ENCODE measurements around the gene APOBEC3C.

Gene APOBEC3C

DNA sequence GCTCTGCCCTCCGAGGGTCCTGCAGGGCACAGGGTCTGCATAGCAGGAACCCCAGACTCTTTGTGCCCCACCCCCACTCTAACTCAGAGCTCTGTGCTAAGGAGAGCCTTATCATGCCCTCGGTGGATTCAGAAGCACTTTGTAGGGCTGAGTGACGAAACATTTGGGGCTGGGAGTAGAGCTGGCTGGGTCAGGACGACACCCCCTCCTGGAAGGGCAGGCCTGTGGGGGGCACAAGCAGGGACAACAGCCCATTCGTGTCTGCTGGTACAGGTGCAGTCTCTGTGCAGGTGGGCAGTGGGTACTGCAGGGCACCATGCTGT lies 47.7 kb upstream of the APOBEC3C start:
- ATAC-seq (ENCODE audit: low read depth) (no peak; the same call in 2 of the 3 replicates), DNase-seq (ENCODE audit: low spot score) (no peak)
- TF ChIP-seq, protein P1, sequence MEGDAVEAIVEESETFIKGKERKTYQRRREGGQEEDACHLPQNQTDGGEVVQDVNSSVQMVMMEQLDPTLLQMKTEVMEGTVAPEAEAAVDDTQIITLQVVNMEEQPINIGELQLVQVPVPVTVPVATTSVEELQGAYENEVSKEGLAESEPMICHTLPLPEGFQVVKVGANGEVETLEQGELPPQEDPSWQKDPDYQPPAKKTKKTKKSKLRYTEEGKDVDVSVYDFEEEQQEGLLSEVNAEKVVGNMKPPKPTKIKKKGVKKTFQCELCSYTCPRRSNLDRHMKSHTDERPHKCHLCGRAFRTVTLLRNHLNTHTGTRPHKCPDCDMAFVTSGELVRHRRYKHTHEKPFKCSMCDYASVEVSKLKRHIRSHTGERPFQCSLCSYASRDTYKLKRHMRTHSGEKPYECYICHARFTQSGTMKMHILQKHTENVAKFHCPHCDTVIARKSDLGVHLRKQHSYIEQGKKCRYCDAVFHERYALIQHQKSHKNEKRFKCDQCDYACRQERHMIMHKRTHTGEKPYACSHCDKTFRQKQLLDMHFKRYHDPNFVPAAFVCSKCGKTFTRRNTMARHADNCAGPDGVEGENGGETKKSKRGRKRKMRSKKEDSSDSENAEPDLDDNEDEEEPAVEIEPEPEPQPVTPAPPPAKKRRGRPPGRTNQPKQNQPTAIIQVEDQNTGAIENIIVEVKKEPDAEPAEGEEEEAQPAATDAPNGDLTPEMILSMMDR (IDR thresholded peaks at IDR 0.05; ENCODE audit: poor library complexity, severe bottlenecking), result no peak
- no peak overlapping the region for H3K27ac ChIP-seq (ENCODE audit: poor library complexity, severe bottlenecking)
- H3K27me3 ChIP-seq (ENCODE audit: insufficient read depth, poor library complexity, severe bottlenecking), result no peaks in the 10 kb centered on the region
- no peaks in the 10 kb centered on the region for H3K9me3 ChIP-seq (ENCODE audit: severe bottlenecking)
- H3K4me1 ChIP-seq (ENCODE audit: insufficient read depth, poor library complexity, severe bottlenecking), result no peaks in the 10 kb centered on the region
- H3K4me3 ChIP-seq (ENCODE audit: severe bottlenecking), result no peak overlapping the region
- no peaks in the 10 kb centered on the region for H3K36me3 ChIP-seq (ENCODE audit: low read depth)

DNA sequence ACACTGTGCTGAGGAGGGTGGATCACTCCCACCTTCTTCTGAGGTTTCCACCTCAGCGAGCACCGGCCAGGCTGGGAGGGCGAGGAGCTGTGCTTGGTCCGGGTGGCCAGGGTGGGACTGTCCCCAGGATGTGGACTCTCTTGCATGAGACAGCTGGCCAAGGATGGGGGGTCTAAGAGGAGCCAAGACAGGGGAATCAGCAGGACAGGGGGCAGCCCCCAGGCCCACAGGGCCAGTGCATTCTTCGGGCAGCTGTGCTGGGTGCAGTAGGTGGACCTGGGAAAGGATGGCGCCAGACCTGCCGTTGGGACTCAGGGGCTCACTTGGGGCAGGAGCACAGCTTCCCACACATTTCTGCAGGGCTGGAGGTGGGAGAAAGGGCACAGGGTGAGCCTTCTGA lies 47.1 kb upstream of the APOBEC3C start:
- Histone ChIP-seq H3K4me1 (ENCODE audit: insufficient read depth, poor library complexity, severe bottlenecking) (no peaks in the 10 kb centered on the region), H3K4me3 (ENCODE audit: severe bottlenecking) (no peak overlapping the region), H3K27ac (ENCODE audit: poor library complexity, severe bottlenecking) (no peak overlapping the region), H3K36me3 (ENCODE audit: low read depth) (no peaks in the 10 kb centered on the region), H3K9me3 (ENCODE audit: severe bottlenecking) (no peaks in the 10 kb centered on the region), H3K27me3 (ENCODE audit: insufficient read depth, poor library complexity, severe bottlenecking) (no peaks in the 10 kb centered on the region)
- ATAC-seq (ENCODE audit: low read depth) (no peak), DNase-seq (ENCODE audit: low spot score) (no peak)
- TF ChIP-seq, protein P1 (IDR thresholded peaks at IDR 0.05; ENCODE audit: poor library complexity, severe bottlenecking), result no peak

- ATAC-seq (ENCODE audit: low read depth) (no peak), DNase-seq (ENCODE audit: low spot score) (no peak)
- no peaks in the 10 kb centered on the region for H3K27me3 ChIP-seq (ENCODE audit: insufficient read depth, poor library complexity, severe bottlenecking)
- TF ChIP-seq, protein P1 (IDR thresholded peaks at IDR 0.05; ENCODE audit: poor library complexity, severe bottlenecking), result no peak
- H3K36me3 ChIP-seq (ENCODE audit: low read depth), result no peaks in the 10 kb centered on the region
- no peaks in the 10 kb centered on the region for H3K4me1 ChIP-seq (ENCODE audit: insufficient read depth, poor library complexity, severe bottlenecking)
- H3K9me3 ChIP-seq (ENCODE audit: severe bottlenecking), result no peaks in the 10 kb centered on the region
- no peak overlapping the region for H3K27ac ChIP-seq (ENCODE audit: poor library complexity, severe bottlenecking)
- H3K4me3 ChIP-seq (ENCODE audit: severe bottlenecking), result no peak overlapping the region
Measured at GRCh38 chr22:38967451-38968450, 46.3 kb upstream of the APOBEC3C start.

GRCh38 chr22:38968801-38969200 lies 45.3 kb upstream of the APOBEC3C start:
- TF ChIP-seq, protein P1 (IDR thresholded peaks at IDR 0.05; ENCODE audit: poor library complexity, severe bottlenecking), result no peak
- no peaks in the 10 kb centered on the region for H3K27me3 ChIP-seq (ENCODE audit: insufficient read depth, poor library complexity, severe bottlenecking)
- DNase-seq (ENCODE audit: low spot score) (no peak), ATAC-seq (ENCODE audit: low read depth) (no peak)
- H3K4me3 ChIP-seq (ENCODE audit: severe bottlenecking), result no peak overlapping the region
- H3K9me3 ChIP-seq (ENCODE audit: severe bottlenecking), result no peaks in the 10 kb centered on the region
- no peaks in the 10 kb centered on the region for H3K4me1 ChIP-seq (ENCODE audit: insufficient read depth, poor library complexity, severe bottlenecking)
- no peaks in the 10 kb centered on the region for H3K36me3 ChIP-seq (ENCODE audit: low read depth)
- H3K27ac ChIP-seq (ENCODE audit: poor library complexity, severe bottlenecking), result no peak overlapping the region

- no peak overlapping the region for H3K27ac ChIP-seq (ENCODE audit: poor library complexity, severe bottlenecking)
- no peaks in the 10 kb centered on the region for H3K4me1 ChIP-seq (ENCODE audit: insufficient read depth, poor library complexity, severe bottlenecking)
- H3K27me3 ChIP-seq (ENCODE audit: insufficient read depth, poor library complexity, severe bottlenecking), result no peaks in the 10 kb centered on the region
- ATAC-seq (ENCODE audit: low read depth) (no peak), DNase-seq (ENCODE audit: low spot score) (no peak)
- H3K36me3 ChIP-seq (ENCODE audit: low read depth), result no peaks in the 10 kb centered on the region
- no peaks in the 10 kb centered on the region for H3K9me3 ChIP-seq (ENCODE audit: severe bottlenecking)
- H3K4me3 ChIP-seq (ENCODE audit: severe bottlenecking), result no peak overlapping the region
- TF ChIP-seq, protein P1 (IDR thresholded peaks at IDR 0.05; ENCODE audit: poor library complexity, severe bottlenecking), result no peak
Measured at GRCh38 chr22:38970551-38970950, 43.5 kb upstream of the APOBEC3C start.
